ENCODE results near the gene HOXA1. TPM values are rescaled to one million over a fixed set of nuclear protein-coding genes. Genes with fewer than 3 reads are reported as not detected.

Gene HOXA1
- total and polyA plus RNA-seq, 2 of the 8 experiments (the other 6 are each of a cell fraction or from before 2014, with no cell fraction given), result not detected

- no peak overlapping the region for H3K56ac ChIP-seq (replicated peaks; ENCODE audit: insufficient read length, low read depth, low read length)
- H3K27ac ChIP-seq (ENCODE audit: low read depth, low read length), result no peak overlapping the region
- H3K18ac ChIP-seq (ENCODE audit: extremely low read depth, low read length), result no peak overlapping the region
- FAIRE-seq (no peak), DNase-seq (ENCODE audit: low read depth in 1 of 2, low spot score in 2 of 2) (peak in 1 of 2 experiments; percentile 83)
- ChIA-PET POLR2A (ENCODE audit: partially characterized antibody) (interaction anchor here (0.7 kb wide), 1 partner anchor 14 kb away, joined by 3 read pairs; no protein-coding TSS in a partner anchor), CTCF (ENCODE audit: partially characterized antibody) (interaction anchor here (0.7 to 4.1 kb wide), 17 partner anchors 9 to 958 kb away, joined by 3 to 14 read pairs (median 4); partner anchors contain the start of genes HOXA5, HOXA7 and NFE2L3)
- H4K5ac ChIP-seq (ENCODE audit: insufficient read length, low read depth, low read length), result no peak overlapping the region
- no peak overlapping the region for H2BK120ac ChIP-seq (replicated peaks; ENCODE audit: low read depth, low read length)
- H2BK15ac ChIP-seq (ENCODE audit: low read length), result no peak overlapping the region
- H2BK12ac ChIP-seq (ENCODE audit: low read depth, low read length), result no peak overlapping the region
- no peak overlapping the region for H4K91ac ChIP-seq (replicated peaks; ENCODE audit: insufficient read length, low read length)
- no peak overlapping the region for H2BK5ac ChIP-seq (ENCODE audit: low read depth, low read length)
- peaks cover 27 to 33% of the 10 kb centered on the region in 2 experiments for H4K20me1 ChIP-seq (replicated peaks in 1 of 2; ENCODE audit: control insufficient read depth in 1 of 2, insufficient read depth in 2 of 2, low read length in 2 of 2)
- peaks cover 0 to 3% (median 0%) of the 10 kb centered on the region in 4 experiments; a peak in 2 of 8 replicates for H3K36me3 ChIP-seq (ENCODE audit: control insufficient read depth in 2 of 4, insufficient read depth in 4 of 4, low read length in 3 of 4)
- no peak overlapping the region for H3K23ac ChIP-seq (ENCODE audit: insufficient read length)
- H3K79me2 ChIP-seq (ENCODE audit: control insufficient read depth in 1 of 2, insufficient read depth in 2 of 2, low read length in 2 of 2), result no peaks in the 10 kb centered on the region
- no peaks in the 10 kb centered on the region for H3K79me1 ChIP-seq (ENCODE audit: low read depth, low read length)
- peak overlapping the region in 3 of 4 experiments; percentile 11 to 46 (median 23); a peak in 5 of 8 replicates for H3K4me3 ChIP-seq (ENCODE audit: extremely low read depth in 1 of 4, insufficient read depth in 2 of 4, low read depth in 3 of 4, low read length in 4 of 4)
- WGBS, 2 experiments (ENCODE audit: extremely low coverage in 1 of 2, insufficient coverage in 1 of 2, insufficient read length in 1 of 2, insufficient replicate concordance in 2 of 2, low coverage in 1 of 2, low lambda C conversion rate in 2 of 2, missing lambda C conversion rate in 1 of 2), result 5% methylated on average over 51 of the region's 66 CpGs; no CpG with 5 or more reads in 1 of the 2 experiments
- peaks cover 0 to 22% (median 8%) of the 10 kb centered on the region in 4 experiments; a peak in 5 of 7 replicates for H3K4me1 ChIP-seq (replicated peaks in 1 of 4; ENCODE audit: control insufficient read depth in 3 of 4, insufficient read depth in 4 of 4, low read length in 3 of 4)
- H3K14ac ChIP-seq (ENCODE audit: insufficient read length), result no peak overlapping the region
- H3K27me3 ChIP-seq (replicated peaks in 1 of 4; ENCODE audit: control insufficient read depth in 3 of 4, extremely low read depth in 1 of 4, insufficient read depth in 3 of 4, low read length in 3 of 4), result peaks cover 93 to 98% (median 97%) of the 10 kb centered on the region in 4 experiments
- no peak overlapping the region for H2AK5ac ChIP-seq (ENCODE audit: low read depth, low read length)
- no peak overlapping the region for H3K9ac ChIP-seq (replicated peaks in 1 of 4; ENCODE audit: extremely low read depth in 1 of 4, low read depth in 3 of 4, low read length in 3 of 4)
- peak overlapping the region; percentile 51 to 70 for H3K4me2 ChIP-seq (ENCODE audit: insufficient read depth in 1 of 2, low read depth in 2 of 2, low read length in 2 of 2)
- H2BK20ac ChIP-seq (ENCODE audit: low read length), result no peak overlapping the region
- no peak overlapping the region for H3K4ac ChIP-seq (replicated peaks; ENCODE audit: insufficient read length, low read depth, low read length)
- H3K23me2 ChIP-seq (ENCODE audit: low read depth, low read length), result no peaks in the 10 kb centered on the region
- H3K9me3 ChIP-seq (ENCODE audit: insufficient read depth in 2 of 2, low read depth in 1 of 2, low read length in 1 of 2), result no peaks in the 10 kb centered on the region
- H2AFZ ChIP-seq (ENCODE audit: low read length), result no peak overlapping the region
- no peak overlapping the region for H4K8ac ChIP-seq (ENCODE audit: extremely low read depth, insufficient read depth, low read length)
- 0 out of 2 replicates have a peak, but pooled peaks have one; percentile 53 for TF ChIP-seq EGR1 (IDR thresholded peaks at IDR 0.05; ENCODE audit: borderline replicate concordance, low read depth, low read length)
- TF ChIP-seq SIX5 (IDR thresholded peaks at IDR 0.05; ENCODE audit: low read depth, low read length), result no peak
- TF ChIP-seq USF2 (IDR thresholded peaks at IDR 0.05; ENCODE audit: low read length), result peak; percentile 90
- no peak for TF ChIP-seq MAFK (IDR thresholded peaks at IDR 0.05; ENCODE audit: low read depth, low read length)
- TF ChIP-seq SUZ12 (IDR thresholded peaks at IDR 0.05; ENCODE audit: low read length), result peak; percentile 76
- no peak for TF ChIP-seq SRF (IDR thresholded peaks at IDR 0.05; ENCODE audit: low read depth, low read length)
- TF ChIP-seq E2F6 (IDR thresholded peaks at IDR 0.05), result 0 out of 2 replicates have a peak, but pooled peaks have one; percentile 16
- 0 out of 2 replicates have a peak, but pooled peaks have one; percentile 28 for TF ChIP-seq ATF3 (IDR thresholded peaks at IDR 0.05; ENCODE audit: insufficient read depth, low read depth, low read length)
Observed at GRCh38 chr7:27110186-27111031, 14.6 kb upstream of the HOXA1 start.
